Measurements from ENCODE around the gene SMIM32.
A peak's percentile ranks its signal among the peaks of the same experiment; 100 is the strongest.

SMIM32 gene

GRCh38 chr5:136226401-136226800, 33.4 kb upstream of the SMIM32 start:
- DNase-seq (ENCODE audit: insufficient read length, low spot score) (no peak), FAIRE-seq (no peak)
- no peak for TF ChIP-seq POU2F2 (IDR thresholded peaks at IDR 0.05; ENCODE audit: low read depth, low read length)
- no peak for TF ChIP-seq POLR2AphosphoS5 (IDR thresholded peaks at IDR 0.05; ENCODE audit: low read depth, low read length)
- TF ChIP-seq POLR2A (IDR thresholded peaks at IDR 0.05; ENCODE audit: low read depth, low read length) = no peak
- no peak for TF ChIP-seq PAX5 (IDR thresholded peaks at IDR 0.05; ENCODE audit: insufficient read depth, low read length, severe bottlenecking)
- no peak for TF ChIP-seq TAF1 (IDR thresholded peaks at IDR 0.05; ENCODE audit: low read depth, low read length)
- TF ChIP-seq SPI1 (IDR thresholded peaks at IDR 0.05; ENCODE audit: low read depth, low read length) = no peak

DNA sequence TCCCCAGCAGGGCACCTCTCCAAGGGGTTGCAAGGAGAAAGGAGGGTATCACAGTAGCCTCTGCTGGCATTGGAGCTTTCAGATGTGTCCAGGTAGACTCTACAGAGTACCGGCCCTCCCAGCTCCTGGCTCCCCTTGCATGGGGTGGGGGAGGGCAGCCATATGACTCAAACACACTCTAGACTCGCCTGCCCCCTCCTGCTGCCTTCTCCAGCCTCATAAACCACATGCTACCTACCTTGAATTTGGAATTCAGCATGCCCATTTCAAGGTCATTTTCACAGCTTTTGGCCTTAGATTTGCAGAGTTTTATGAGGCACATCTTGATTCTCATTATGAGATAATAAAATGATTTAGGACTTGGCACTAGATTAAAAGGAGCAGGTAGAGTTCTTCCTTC, 32.8 kb upstream of the SMIM32 start:
- no peak for FAIRE-seq
- TF ChIP-seq SPI1 (IDR thresholded peaks at IDR 0.05; ENCODE audit: low read depth, low read length) (no peak), PAX5 (IDR thresholded peaks at IDR 0.05; ENCODE audit: insufficient read depth, low read length, severe bottlenecking) (no peak), POLR2A (IDR thresholded peaks at IDR 0.05; ENCODE audit: low read depth, low read length) (no peak)
- no peak for DNase-seq (ENCODE audit: insufficient read length, low spot score)

DNA sequence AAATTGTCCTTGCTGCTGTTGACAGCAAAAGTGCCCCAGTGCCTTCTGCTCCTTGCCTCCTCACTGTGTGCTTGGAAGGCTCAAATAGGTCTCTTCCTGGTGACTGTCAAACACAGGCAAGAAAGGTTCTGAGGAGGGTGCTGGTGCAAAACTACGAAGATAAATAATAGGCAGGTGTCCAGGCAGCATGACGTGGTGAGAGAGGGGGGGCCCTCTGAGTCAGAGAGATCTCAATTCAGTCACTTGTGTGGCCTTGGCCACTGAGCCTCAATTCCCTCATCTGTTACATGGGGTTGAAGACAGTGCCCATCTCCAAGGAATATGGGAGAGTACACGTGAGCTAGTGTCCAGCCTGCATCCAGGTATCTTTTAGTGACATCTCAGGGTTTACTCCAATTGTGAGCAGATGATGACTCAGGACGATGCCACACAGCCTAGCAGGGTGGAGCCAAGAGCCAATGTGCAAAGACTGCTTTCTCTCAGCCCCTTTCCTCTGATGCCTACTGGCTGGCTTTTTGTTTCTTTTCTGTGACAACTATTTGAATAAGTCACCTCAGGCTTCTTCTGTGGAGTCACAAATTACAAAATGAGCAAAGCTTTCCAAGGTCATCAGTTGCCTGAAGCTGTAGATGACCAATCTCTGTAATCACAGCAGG, 29.7 kb upstream of the SMIM32 start:
- no peak for FAIRE-seq
- TF ChIP-seq PAX5 (IDR thresholded peaks at IDR 0.05; ENCODE audit: insufficient read depth, low read length, severe bottlenecking) (no peak), POLR2AphosphoS5 (IDR thresholded peaks at IDR 0.05; ENCODE audit: low read depth, low read length) (no peak), POU2F2 (IDR thresholded peaks at IDR 0.05; ENCODE audit: low read depth, low read length) (no peak), SPI1 (IDR thresholded peaks at IDR 0.05; ENCODE audit: low read depth, low read length) (no peak), POLR2A (IDR thresholded peaks at IDR 0.05; ENCODE audit: low read depth, low read length) (no peak), TAF1 (IDR thresholded peaks at IDR 0.05; ENCODE audit: low read depth, low read length) (no peak)
- DNase-seq (ENCODE audit: insufficient read length, low spot score) = no peak

GRCh38 chr5:136221340-136221739, 28.4 kb upstream of the SMIM32 start:
- no peak for FAIRE-seq
- TF ChIP-seq POLR2AphosphoS5 (IDR thresholded peaks at IDR 0.05; ENCODE audit: low read depth, low read length) = no peak
- no peak for DNase-seq (ENCODE audit: insufficient read length, low spot score)

GRCh38 chr5:136216230-136216629, 23.3 kb upstream of the SMIM32 start:
- DNase-seq (ENCODE audit: insufficient read length, low spot score) (no peak), FAIRE-seq (no peak)
- no peak for TF ChIP-seq POLR2A (IDR thresholded peaks at IDR 0.05; ENCODE audit: low read depth, low read length)
- no peak for TF ChIP-seq TAF1 (IDR thresholded peaks at IDR 0.05; ENCODE audit: low read depth, low read length)
- TF ChIP-seq SPI1 (IDR thresholded peaks at IDR 0.05; ENCODE audit: low read depth, low read length) = no peak
- no peak for TF ChIP-seq POU2F2 (IDR thresholded peaks at IDR 0.05; ENCODE audit: low read depth, low read length)
- TF ChIP-seq PAX5 (IDR thresholded peaks at IDR 0.05; ENCODE audit: insufficient read depth, low read length, severe bottlenecking) = no peak
- TF ChIP-seq POLR2AphosphoS5 (IDR thresholded peaks at IDR 0.05; ENCODE audit: low read depth, low read length) = no peak

GRCh38 chr5:136215812-136216211, 22.9 kb upstream of the SMIM32 start:
- FAIRE-seq (no peak), DNase-seq (ENCODE audit: insufficient read length, low spot score) (no peak)

GRCh38 chr5:136213919-136214493, 21.0 kb upstream of the SMIM32 start:
- FAIRE-seq (no peak), DNase-seq (ENCODE audit: insufficient read length, low spot score) (no peak)
- TF ChIP-seq POLR2AphosphoS5 (IDR thresholded peaks at IDR 0.05; ENCODE audit: low read depth, low read length) (no peak), TAF1 (IDR thresholded peaks at IDR 0.05; ENCODE audit: low read depth, low read length) (no peak), POLR2A (IDR thresholded peaks at IDR 0.05; ENCODE audit: low read depth, low read length) (no peak), SPI1 (IDR thresholded peaks at IDR 0.05; ENCODE audit: low read depth, low read length) (no peak), POU2F2 (IDR thresholded peaks at IDR 0.05; ENCODE audit: low read depth, low read length) (no peak)

More at GRCh38 chr5:136215812-136216211, 22.9 kb upstream of the SMIM32 start:
- no peak for TF ChIP-seq TAF1 (IDR thresholded peaks at IDR 0.05; ENCODE audit: low read depth, low read length)
- no peak for TF ChIP-seq POLR2AphosphoS5 (IDR thresholded peaks at IDR 0.05; ENCODE audit: low read depth, low read length)
- no peak for TF ChIP-seq PAX5 (IDR thresholded peaks at IDR 0.05; ENCODE audit: insufficient read depth, low read length, severe bottlenecking)
- no peak for TF ChIP-seq POU2F2 (IDR thresholded peaks at IDR 0.05; ENCODE audit: low read depth, low read length)
- no peak for TF ChIP-seq POLR2A (IDR thresholded peaks at IDR 0.05; ENCODE audit: low read depth, low read length)
- no peak for TF ChIP-seq SPI1 (IDR thresholded peaks at IDR 0.05; ENCODE audit: low read depth, low read length)

DNA sequence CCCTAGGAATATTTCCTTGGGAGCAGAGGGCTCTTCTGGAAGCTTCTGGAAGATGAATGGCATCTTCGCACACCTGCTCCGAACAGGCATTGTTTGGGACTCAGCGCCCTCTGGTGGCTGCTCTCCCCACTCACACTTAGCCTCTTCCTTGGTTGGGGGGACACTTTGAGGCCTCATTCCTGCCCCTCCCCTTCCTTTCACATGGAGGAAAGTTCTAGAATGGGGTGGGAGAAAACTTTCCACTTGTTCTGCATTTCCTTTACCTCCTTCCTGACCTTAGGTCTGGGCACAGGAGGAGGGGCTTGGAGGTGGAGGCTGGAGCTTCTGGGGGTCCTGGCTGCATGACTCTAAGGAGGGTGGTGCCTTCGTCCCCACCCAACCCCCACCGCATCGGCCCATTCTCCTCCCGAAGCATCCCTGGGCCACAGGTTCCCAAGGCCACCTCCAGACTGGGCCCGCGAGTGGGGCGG, 19.3 kb upstream of the SMIM32 start:
- no peak for TF ChIP-seq SPI1 (IDR thresholded peaks at IDR 0.05; ENCODE audit: low read depth, low read length)
- no peak for TF ChIP-seq PAX5 (IDR thresholded peaks at IDR 0.05; ENCODE audit: insufficient read depth, low read length, severe bottlenecking)
- TF ChIP-seq POLR2A (IDR thresholded peaks at IDR 0.05; ENCODE audit: low read depth, low read length) = no peak
- TF ChIP-seq POLR2AphosphoS5 (IDR thresholded peaks at IDR 0.05; ENCODE audit: low read depth, low read length) = no peak
- no peak for TF ChIP-seq TAF1 (IDR thresholded peaks at IDR 0.05; ENCODE audit: low read depth, low read length)
- TF ChIP-seq POU2F2 (IDR thresholded peaks at IDR 0.05; ENCODE audit: low read depth, low read length) = no peak
- DNase-seq (ENCODE audit: insufficient read length, low spot score) = peak; percentile 70
- peak; percentile 94 for FAIRE-seq

- no peak for TF ChIP-seq TAF1 (IDR thresholded peaks at IDR 0.05; ENCODE audit: low read depth, low read length)
- TF ChIP-seq POU2F2 (IDR thresholded peaks at IDR 0.05; ENCODE audit: low read depth, low read length) = no peak
- no peak for TF ChIP-seq POLR2A (IDR thresholded peaks at IDR 0.05; ENCODE audit: low read depth, low read length)
- TF ChIP-seq PAX5 (IDR thresholded peaks at IDR 0.05; ENCODE audit: insufficient read depth, low read length, severe bottlenecking) = no peak
- no peak for TF ChIP-seq SPI1 (IDR thresholded peaks at IDR 0.05; ENCODE audit: low read depth, low read length)
Observed at GRCh38 chr5:136211282-136212040, 18.5 kb upstream of the SMIM32 start.

More at GRCh38 chr5:136211282-136212040, 18.5 kb upstream of the SMIM32 start:
- no peak for DNase-seq (ENCODE audit: insufficient read length, low spot score)
- no peak for FAIRE-seq

Measured in GM12891 (cell line).